Muscle of leg (tissue), 16 donors: Measurements from ENCODE around the gene SHISA5. TPM values are rescaled to one million over a fixed set of nuclear protein-coding genes. Genes with fewer than 3 reads are reported as not detected.
A peak's percentile ranks its signal among the peaks of the same experiment; 100 is the strongest.
"Not testable (repeated sequence)": the region's sequence is repeated elsewhere in the genome, so short reads cannot be mapped to it uniquely, and the experiment has no call there.

ENCODE experiments used
- DNase-seq: peaks from one replicate; pipeline ENCODE4 v3.0.0; 2013
- H3K27ac ChIP-seq: one replicate; pipeline ENCODE4 v1.5.1; 2013; ENCODE audit warnings: mild to moderate bottlenecking, low read length, control low read depth
- H3K27me3 ChIP-seq: one replicate; pipeline ENCODE4 v1.6.1; 2013; ENCODE audit warnings: low read length; ENCODE audit not compliant: control insufficient read depth, insufficient read depth
- H3K36me3 ChIP-seq: one replicate; pipeline ENCODE4 v1.6.1; 2013; ENCODE audit warnings: low read length; ENCODE audit not compliant: control insufficient read depth, insufficient read depth
- H3K4me1 ChIP-seq: one replicate; pipeline ENCODE4 v1.6.1; 2013; ENCODE audit warnings: low read length; ENCODE audit not compliant: control insufficient read depth, insufficient read depth
- H3K4me3 ChIP-seq: one replicate; pipeline ENCODE4 v1.5.1; 2013; ENCODE audit warnings: low read length, control low read depth
- H3K9me3 ChIP-seq: replicated peaks from 2 replicates; pipeline ENCODE4 v1.6.1; 2013; ENCODE audit warnings: low read depth, low read length; ENCODE audit not compliant: control insufficient read depth
- WGBS: methylation state at CpG from one replicate; pipeline ENCODE4 v1.1.5; 2013; ENCODE audit warnings: missing lambda C conversion rate; ENCODE audit not compliant: insufficient coverage; 5-methylcytosine and 5-hydroxymethylcytosine counted together
- long read RNA-seq, 11 donors: transcript quantifications; one replicate each; lab custom pipeline, GENCODE V29; 2026
- polyA plus RNA-seq, 8 donors: library from polyadenylated mRNA; unstranded; fragments of 120-200 nt; gene quantifications; one replicate each; pipeline versions ENCODE4 v1.2.1 to v1.2.3, GENCODE V29; 2013; ENCODE audit warnings: inconsistent platforms in 1 of 8, low replicate concordance in 1 of 8; ENCODE audit not compliant: insufficient read length in 8 of 8, insufficient read depth in 1 of 8
- total RNA-seq: library from RNA; stranded (reverse); fragments of 120-200 nt; gene quantifications from one replicate; pipeline ENCODE4 v1.2.4, GENCODE V29; 2013

Gene SHISA5, protein sequence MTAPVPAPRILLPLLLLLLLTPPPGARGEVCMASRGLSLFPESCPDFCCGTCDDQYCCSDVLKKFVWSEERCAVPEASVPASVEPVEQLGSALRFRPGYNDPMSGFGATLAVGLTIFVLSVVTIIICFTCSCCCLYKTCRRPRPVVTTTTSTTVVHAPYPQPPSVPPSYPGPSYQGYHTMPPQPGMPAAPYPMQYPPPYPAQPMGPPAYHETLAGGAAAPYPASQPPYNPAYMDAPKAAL
- total RNA-seq (55.1 TPM), polyA plus RNA-seq (10 to 100 TPM; 60.9 to 91.3 (median 74.6) TPM)
- long read RNA-seq, donor 1, transcript SHISA5-201 (6 exons, 2,369 nt): minor isoform, 6 of 20 reads
- long read RNA-seq, donor 1, transcript SHISA5-206 (4 exons, 1,839 nt): major isoform, 12 of 20 reads
- long read RNA-seq, donor 1, partial matches to known transcripts: 0 of 20 reads
- long read RNA-seq, donor 1, other reads (novel, unspliced or antisense): 0 of 20 reads
- long read RNA-seq, donor 2, partial matches to known transcripts: 0 of 4 reads
- long read RNA-seq, donor 2, other reads (novel, unspliced or antisense): 0 of 4 reads
- long read RNA-seq, donor 3, transcript SHISA5-201 (6 exons, 2,369 nt): major isoform, 16 of 34 reads
- long read RNA-seq, donor 3, transcript SHISA5-206 (4 exons, 1,839 nt): minor isoform, 14 of 34 reads
- long read RNA-seq, donor 3, partial matches to known transcripts: 0 of 34 reads
- long read RNA-seq, donor 3, other reads (novel, unspliced or antisense): 0 of 34 reads
- long read RNA-seq, donor 4, transcript SHISA5-206 (4 exons, 1,839 nt): major isoform, 11 of 39 reads
- long read RNA-seq, donor 4, transcript SHISA5-216 (3 exons, 1,908 nt): minor isoform, 10 of 39 reads
- long read RNA-seq, donor 4, transcript SHISA5-201 (6 exons, 2,369 nt): minor isoform, 8 of 39 reads
- long read RNA-seq, donor 4, partial matches to known transcripts: 8 of 39 reads
- long read RNA-seq, donor 4, other reads (novel, unspliced or antisense): 0 of 39 reads
- long read RNA-seq, donor 5, transcript SHISA5-206 (4 exons, 1,839 nt): major isoform, 36 of 81 reads
- long read RNA-seq, donor 5, transcript SHISA5-216 (3 exons, 1,908 nt): minor isoform, 14 of 81 reads
- long read RNA-seq, donor 5, transcript SHISA5-201 (6 exons, 2,369 nt): minor isoform, 12 of 81 reads
- long read RNA-seq, donor 5, partial matches to known transcripts: 15 of 81 reads
- long read RNA-seq, donor 5, other reads (novel, unspliced or antisense): 0 of 81 reads
- long read RNA-seq, donor 6, transcript SHISA5-206 (4 exons, 1,839 nt): major isoform, 19 of 38 reads
- long read RNA-seq, donor 6, transcript SHISA5-216 (3 exons, 1,908 nt): minor isoform, 6 of 38 reads
- long read RNA-seq, donor 6, transcript SHISA5-201 (6 exons, 2,369 nt): minor isoform, 6 of 38 reads
- long read RNA-seq, donor 6, partial matches to known transcripts: 6 of 38 reads
- long read RNA-seq, donor 6, other reads (novel, unspliced or antisense): 0 of 38 reads
- long read RNA-seq, donor 7, transcript SHISA5-201 (6 exons, 2,369 nt): minor isoform, 9 of 58 reads
- long read RNA-seq, donor 7, transcript SHISA5-216 (3 exons, 1,908 nt): minor isoform, 17 of 58 reads
- long read RNA-seq, donor 7, transcript SHISA5-206 (4 exons, 1,839 nt): major isoform, 26 of 58 reads
- long read RNA-seq, donor 7, partial matches to known transcripts: 5 of 58 reads
- long read RNA-seq, donor 7, other reads (novel, unspliced or antisense): 0 of 58 reads
- long read RNA-seq, donor 8, transcript SHISA5-206 (4 exons, 1,839 nt): major isoform, 15 of 37 reads
- long read RNA-seq, donor 8, transcript SHISA5-216 (3 exons, 1,908 nt): minor isoform, 6 of 37 reads
- long read RNA-seq, donor 8, transcript SHISA5-201 (6 exons, 2,369 nt): minor isoform, 5 of 37 reads
- long read RNA-seq, donor 8, partial matches to known transcripts: 10 of 37 reads
- long read RNA-seq, donor 8, other reads (novel, unspliced or antisense): 0 of 37 reads
- long read RNA-seq, donor 9, transcript SHISA5-206 (4 exons, 1,839 nt): minor isoform, 13 of 74 reads
- long read RNA-seq, donor 9, transcript SHISA5-216 (3 exons, 1,908 nt): major isoform, 15 of 74 reads
- long read RNA-seq, donor 9, partial matches to known transcripts: 45 of 74 reads
- long read RNA-seq, donor 9, other reads (novel, unspliced or antisense): 0 of 74 reads
- long read RNA-seq, donor 10, transcript SHISA5-216 (3 exons, 1,908 nt): minor isoform, 5 of 37 reads
- long read RNA-seq, donor 10, transcript SHISA5-206 (4 exons, 1,839 nt): major isoform, 16 of 37 reads
- long read RNA-seq, donor 10, transcript SHISA5-201 (6 exons, 2,369 nt): minor isoform, 5 of 37 reads
- long read RNA-seq, donor 10, partial matches to known transcripts: 8 of 37 reads
- long read RNA-seq, donor 10, other reads (novel, unspliced or antisense): 0 of 37 reads
- long read RNA-seq, donor 11, transcript SHISA5-216 (3 exons, 1,908 nt): minor isoform, 11 of 42 reads
- long read RNA-seq, donor 11, transcript SHISA5-201 (6 exons, 2,369 nt): minor isoform, 11 of 42 reads
- long read RNA-seq, donor 11, transcript SHISA5-206 (4 exons, 1,839 nt): major isoform, 14 of 42 reads
- long read RNA-seq, donor 11, partial matches to known transcripts: 5 of 42 reads
- long read RNA-seq, donor 11, other reads (novel, unspliced or antisense): 0 of 42 reads

DNA sequence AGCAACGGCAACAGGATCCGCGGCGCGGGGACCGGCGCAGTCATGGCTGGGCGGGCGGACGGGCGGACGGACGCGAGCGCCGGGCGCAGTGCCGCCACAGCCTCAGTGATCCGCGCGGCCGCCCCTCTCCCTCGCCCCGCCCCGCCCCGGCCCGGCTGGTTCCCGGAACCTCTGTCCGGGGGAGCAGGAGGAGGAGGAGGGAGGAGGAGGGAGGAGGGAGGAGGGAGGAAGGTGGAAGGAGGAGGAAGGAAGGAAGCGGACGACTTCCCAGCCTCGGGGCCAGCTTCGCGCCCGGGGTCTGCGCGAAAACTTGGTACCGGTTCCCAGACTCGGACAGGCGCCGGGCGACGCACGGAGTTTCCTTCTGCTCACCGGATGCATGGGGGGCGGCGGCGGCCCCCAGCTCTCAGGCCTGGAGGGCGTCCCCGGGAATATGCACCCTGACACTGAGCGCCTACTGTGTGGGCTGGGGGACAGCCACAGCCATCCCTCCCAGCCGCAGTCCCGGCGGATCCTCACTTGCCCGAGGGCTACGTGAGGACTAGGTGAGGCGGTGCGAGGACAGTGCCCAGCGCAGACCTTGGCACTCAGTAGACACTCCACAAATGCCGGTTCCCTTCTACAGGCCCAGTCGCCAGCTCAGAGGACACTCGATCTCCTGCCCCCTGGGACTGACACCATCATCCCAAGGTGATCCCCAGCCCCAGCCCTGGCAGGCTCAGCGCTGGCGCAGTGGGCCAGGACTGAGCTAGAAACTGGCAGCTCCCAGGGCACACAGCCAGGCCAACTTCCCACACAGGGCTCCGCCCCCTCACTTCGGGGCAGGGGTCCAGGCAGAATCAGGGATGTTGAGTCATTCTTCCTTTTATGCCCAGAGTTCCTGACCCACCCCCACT, at the start of gene SHISA5:
Gene SHISA5, minus strand, starts transcription at position 124 of the 896 bp plus-strand sequence. Its CDS starts 80 bp downstream, at position 44.
- 4% methylated on average over 52 of the region's 66 CpGs for WGBS
- H3K4me1 ChIP-seq: peaks cover 25% of the 10 kb centered on the region
- no peaks in the 10 kb centered on the region for H3K9me3 ChIP-seq
- H3K4me3 ChIP-seq: peak within 1 kb of the TSS; percentile 62
- peak; percentile 89 for DNase-seq
- H3K27me3 ChIP-seq: no peaks in the 10 kb centered on the region
- peaks cover 4% of the 10 kb centered on the region for H3K36me3 ChIP-seq
- H3K27ac ChIP-seq: peak within 1 kb of the TSS; percentile 92

- 80% methylated on average over 1 of the region's 5 CpGs for WGBS
- Histone ChIP-seq H3K27me3 (no peaks in the 10 kb centered on the region), H3K4me3 (no peak overlapping the region), H3K27ac (no peak overlapping the region), H3K36me3 (peaks cover 5% of the 10 kb centered on the region), H3K4me1 (peaks cover 34% of the 10 kb centered on the region), H3K9me3 (no peaks in the 10 kb centered on the region)
- DNase-seq: no peak
These were observed 49.4 kb upstream of the SHISA5 start for GRCh38 chr3:48553361-48553760.

- no peak for DNase-seq
- H3K27me3 ChIP-seq: no peaks in the 10 kb centered on the region
- no peaks in the 10 kb centered on the region for H3K9me3 ChIP-seq
- H3K4me1 ChIP-seq: peaks cover 29% of the 10 kb centered on the region
- WGBS: 76% methylated on average over 14 of the region's 14 CpGs
- H3K4me3 ChIP-seq: no peak overlapping the region
- peak overlapping the region; percentile 13 for H3K27ac ChIP-seq
- H3K36me3 ChIP-seq: peaks cover 5% of the 10 kb centered on the region
These were observed 48.4 kb upstream of the SHISA5 start for GRCh38 chr3:48552111-48552951.

DNA sequence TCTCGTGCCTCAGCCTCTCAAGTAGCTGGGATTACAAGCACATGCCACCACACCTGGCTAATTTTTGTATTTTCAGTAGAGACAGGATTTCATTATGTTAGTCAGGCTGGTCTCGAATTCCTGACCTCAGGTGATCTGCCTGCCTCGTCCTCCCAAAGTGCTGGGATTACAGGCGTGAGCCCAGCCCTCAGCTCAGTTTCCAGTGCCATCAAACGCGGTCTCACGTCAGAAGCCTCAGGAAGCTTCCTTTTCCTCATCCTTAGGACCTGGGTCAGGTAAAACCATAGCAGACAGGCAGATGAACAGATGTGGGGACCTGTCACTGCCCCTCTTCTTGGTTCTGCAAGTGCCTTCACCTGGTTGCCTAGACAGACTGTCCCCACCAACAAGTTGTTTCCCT, 47.7 kb upstream of the SHISA5 start:
- 81% methylated on average over 6 of the region's 7 CpGs for WGBS
- H3K36me3 ChIP-seq, DNase-seq, H3K27me3 ChIP-seq, H3K27ac ChIP-seq, H3K9me3 ChIP-seq, H3K4me3 ChIP-seq: not testable (repeated sequence)
- peaks cover 27% of the 10 kb centered on the region for H3K4me1 ChIP-seq

DNA sequence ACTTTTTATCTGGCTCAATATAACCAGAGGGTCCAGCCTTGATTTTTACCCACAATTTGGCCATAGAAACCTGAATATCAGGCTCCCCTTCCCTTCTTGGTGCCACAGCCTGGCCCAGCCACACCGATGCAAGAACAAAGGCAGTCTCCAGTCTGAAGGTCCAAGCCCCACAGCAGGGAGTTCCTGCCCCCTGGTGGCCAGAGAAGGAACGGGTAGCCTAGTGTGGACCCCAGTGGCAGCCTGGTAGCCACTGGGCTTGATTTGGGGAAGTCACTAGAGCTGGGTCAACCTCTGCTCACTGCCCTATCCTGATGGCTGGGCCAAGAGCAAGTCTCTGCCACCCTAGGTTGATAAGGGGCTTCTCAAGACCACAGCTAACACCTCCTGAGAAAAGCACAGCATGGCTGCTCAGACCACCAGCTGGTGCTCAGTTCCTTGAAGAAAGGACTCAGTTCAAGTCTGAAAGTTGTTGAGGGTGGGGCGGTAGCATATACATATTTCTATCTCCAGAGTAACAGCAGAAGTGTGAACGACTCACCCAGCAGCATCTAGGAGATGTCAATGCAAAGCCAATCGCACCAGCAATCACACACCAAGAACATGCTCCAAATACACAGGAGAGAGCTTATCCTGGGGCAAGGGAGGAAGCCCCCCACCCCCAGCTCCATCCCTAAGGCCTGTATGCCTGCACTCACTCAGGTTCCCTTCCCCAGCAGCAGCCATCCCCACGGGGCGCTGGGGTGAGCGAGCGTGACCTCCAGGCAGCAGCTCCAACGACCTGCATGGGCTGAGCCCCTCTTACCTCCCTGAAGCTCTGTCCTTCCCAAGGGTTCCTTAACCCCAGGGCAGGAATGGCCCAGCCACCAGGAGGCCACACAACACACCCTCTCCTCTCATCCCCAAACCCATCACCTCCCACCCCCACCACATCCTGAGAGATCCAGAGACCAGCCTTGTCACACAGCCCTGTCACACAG, 45.0 kb upstream of the SHISA5 start:
- Histone ChIP-seq H3K27me3 (no peaks in the 10 kb centered on the region), H3K4me3 (no peak overlapping the region), H3K27ac (no peak overlapping the region), H3K4me1 (peaks cover 19% of the 10 kb centered on the region), H3K36me3 (peaks cover 7% of the 10 kb centered on the region), H3K9me3 (no peaks in the 10 kb centered on the region)
- peak; percentile 83 for DNase-seq
- 71% methylated on average over 9 of the region's 10 CpGs for WGBS

DNA sequence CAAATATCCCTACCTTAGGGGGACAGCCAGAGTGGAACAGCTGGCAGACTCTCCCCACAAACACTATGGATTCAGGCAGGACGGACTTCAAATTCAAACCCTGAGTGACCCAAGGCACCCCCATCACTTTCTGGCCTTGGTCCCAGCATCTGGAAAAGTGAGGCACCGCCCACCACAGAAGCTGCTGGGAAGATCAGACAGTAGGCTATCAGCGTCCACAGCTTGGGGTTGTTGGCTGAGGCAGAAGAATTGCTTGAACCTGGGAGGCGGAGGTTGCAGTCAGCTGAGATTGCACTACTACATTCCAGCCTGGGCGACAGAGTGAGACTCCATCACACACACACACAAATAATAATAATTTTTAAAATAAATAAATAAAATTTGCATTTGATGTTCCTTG, 44.2 kb upstream of the SHISA5 start:
- Histone ChIP-seq H3K9me3 (no peaks in the 10 kb centered on the region), H3K27ac (no peak overlapping the region), H3K27me3 (no peaks in the 10 kb centered on the region), H3K4me3 (no peak overlapping the region), H3K36me3 (peaks cover 7% of the 10 kb centered on the region), H3K4me1 (peaks cover 24% of the 10 kb centered on the region)
- no peak for DNase-seq
- 43% methylated on average over 1 of the region's 5 CpGs for WGBS
